IMR-90 (cell line): ENCODE data around the gene EXOSC1.

Source experiments
- POLR2A ChIP-seq: IDR thresholded peaks from 2 replicates; pipeline ENCODE4 v1.6.1; 2012; ENCODE audit warnings: mild to moderate bottlenecking, low read depth, low read length
- TF ChIP-seq, protein P1 (sequence below): conservative IDR thresholded peaks from 2 replicates; pipeline ENCODE4 v1.5.1; 2012; ENCODE audit warnings: mild to moderate bottlenecking, low read depth, low read length, improper control_type of control experiment

- no peak for TF ChIP-seq POLR2A
- TF ChIP-seq, protein P1, sequence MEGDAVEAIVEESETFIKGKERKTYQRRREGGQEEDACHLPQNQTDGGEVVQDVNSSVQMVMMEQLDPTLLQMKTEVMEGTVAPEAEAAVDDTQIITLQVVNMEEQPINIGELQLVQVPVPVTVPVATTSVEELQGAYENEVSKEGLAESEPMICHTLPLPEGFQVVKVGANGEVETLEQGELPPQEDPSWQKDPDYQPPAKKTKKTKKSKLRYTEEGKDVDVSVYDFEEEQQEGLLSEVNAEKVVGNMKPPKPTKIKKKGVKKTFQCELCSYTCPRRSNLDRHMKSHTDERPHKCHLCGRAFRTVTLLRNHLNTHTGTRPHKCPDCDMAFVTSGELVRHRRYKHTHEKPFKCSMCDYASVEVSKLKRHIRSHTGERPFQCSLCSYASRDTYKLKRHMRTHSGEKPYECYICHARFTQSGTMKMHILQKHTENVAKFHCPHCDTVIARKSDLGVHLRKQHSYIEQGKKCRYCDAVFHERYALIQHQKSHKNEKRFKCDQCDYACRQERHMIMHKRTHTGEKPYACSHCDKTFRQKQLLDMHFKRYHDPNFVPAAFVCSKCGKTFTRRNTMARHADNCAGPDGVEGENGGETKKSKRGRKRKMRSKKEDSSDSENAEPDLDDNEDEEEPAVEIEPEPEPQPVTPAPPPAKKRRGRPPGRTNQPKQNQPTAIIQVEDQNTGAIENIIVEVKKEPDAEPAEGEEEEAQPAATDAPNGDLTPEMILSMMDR = no peak
Observed at GRCh38 chr10:97452352-97452751, 6.5 kb upstream of the EXOSC1 start.
